Small intestine (tissue), 7 donors: ENCODE results near the gene PRRC2C. TPM values are rescaled to one million over a fixed set of nuclear protein-coding genes. Genes with fewer than 3 reads are reported as not detected.
"Not testable (repeated sequence)": the region's sequence is repeated elsewhere in the genome, so short reads cannot be mapped to it uniquely, and the experiment has no call there.

Experiments
- DNase-seq, 2 donors: peaks; one replicate each; pipeline versions ENCODE4 v3.0.0 to v3.0.0-alpha.2; 2013
- FAIRE-seq: peaks from 2 replicates; lab custom pipeline; 2012; peaks lifted over from hg19 to GRCh38; lab: Jason Lieb, UNC
- H3K27ac ChIP-seq, 3 donors: one replicate each; pipeline ENCODE4 v1.5.1; 2013; ENCODE audit warnings: low read length in 2 of 3, mild to moderate bottlenecking in 2 of 3, control low read depth in 1 of 3, inconsistent platforms in 1 of 3, low read depth in 1 of 3, moderate library complexity in 1 of 3
- H3K27me3 ChIP-seq, 3 donors: one replicate each; pipeline ENCODE4 v1.6.1; 2013; ENCODE audit warnings: low read length in 3 of 3, inconsistent platforms in 1 of 3; ENCODE audit not compliant: control insufficient read depth in 3 of 3, insufficient read depth in 3 of 3
- H3K36me3 ChIP-seq, 3 donors: one replicate each; pipeline ENCODE4 v1.6.1; 2013; ENCODE audit warnings: low read length in 3 of 3, inconsistent platforms in 1 of 3, low read depth in 1 of 3, mild to moderate bottlenecking in 1 of 3, moderate library complexity in 1 of 3; ENCODE audit not compliant: control insufficient read depth in 3 of 3, insufficient read depth in 2 of 3
- H3K4me1 ChIP-seq, 3 donors: one replicate each; pipeline ENCODE4 v1.6.1; 2013; ENCODE audit warnings: low read length in 2 of 3, inconsistent platforms in 1 of 3, low read depth in 1 of 3, mild to moderate bottlenecking in 1 of 3, moderate library complexity in 1 of 3; ENCODE audit not compliant: control insufficient read depth in 3 of 3, insufficient read depth in 2 of 3
- H3K4me3 ChIP-seq, 3 donors: one replicate each; pipeline ENCODE4 v1.5.1; 2013; ENCODE audit warnings: low read length in 3 of 3, control low read depth in 1 of 3, inconsistent platforms in 1 of 3, low read depth in 1 of 3, mild to moderate bottlenecking in 1 of 3, moderate library complexity in 1 of 3
- H3K9me3 ChIP-seq, 2 donors: one replicate each; pipeline ENCODE4 v1.6.1; 2013; ENCODE audit warnings: low read depth in 1 of 2, low read length in 1 of 2; ENCODE audit not compliant: control insufficient read depth in 2 of 2, insufficient read depth in 1 of 2
- WGBS, 3 donors: extraction: QIAGEN DNeasy Blood & Tissue Kit; methylation state at CpG; one replicate each; pipeline ENCODE4 v1.1.7; 2013; 5-methylcytosine and 5-hydroxymethylcytosine counted together
- polyA plus RNA-seq, 4 donors: library from polyadenylated mRNA; stranded (reverse) in 3 of 4; unstranded in 1 of 4; fragments of 200-250 nt in 3 of 4; fragments of 120-200 nt in 1 of 4; gene quantifications; one replicate each; pipeline versions ENCODE4 v1.2.1 to v1.2.3, GENCODE V29; 2013
- donor health status: healthy with polysubstance abuse.
- donor health status: control.
- donor health status: control.
- donor health status: Bipolar disorder and iron deficiency.
- donor health status: healthy.

Gene PRRC2C
- polyA plus RNA-seq, 4 donors: 37.4 to 221 (median 112) TPM

DNA sequence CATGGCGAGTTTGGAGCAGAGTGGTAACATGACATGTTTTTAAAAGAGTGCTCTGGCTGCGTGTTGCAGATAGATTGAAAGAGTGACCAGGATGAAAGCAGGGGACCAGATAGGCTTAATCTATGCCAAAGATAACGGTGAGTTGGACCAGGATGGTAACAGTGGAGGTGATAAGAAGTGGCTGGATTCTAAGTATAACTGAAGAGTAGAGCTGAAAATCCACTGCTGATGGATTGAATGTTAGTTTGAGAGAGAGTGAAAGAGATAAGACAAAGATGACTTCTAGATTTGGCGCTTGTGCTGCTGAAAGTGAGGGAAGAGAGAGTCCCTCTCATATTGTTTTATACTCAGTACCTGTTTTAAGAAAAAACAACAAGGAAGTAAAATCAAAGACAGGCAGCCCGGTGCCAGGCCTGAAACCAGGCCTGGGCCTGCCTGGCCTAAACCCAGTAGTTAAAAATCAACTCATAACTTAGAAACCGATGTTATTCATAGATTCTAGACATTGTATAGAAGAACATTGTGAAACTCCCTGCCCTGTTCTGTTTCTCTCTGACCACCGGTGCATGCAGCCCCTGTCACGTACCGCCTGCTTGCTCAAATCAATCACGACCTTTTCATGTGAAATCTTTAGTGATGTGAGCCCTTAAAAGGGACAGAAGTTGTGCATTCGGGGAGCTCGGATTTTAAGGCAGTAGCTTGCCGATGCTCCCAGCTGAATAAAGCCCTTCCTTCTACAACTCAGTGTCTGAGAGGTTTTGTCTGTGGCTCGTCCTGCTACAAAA is 130.0 kb downstream of the PRRC2C start:
- WGBS, 3 donors: 66 to 83% (median 73%) methylated on average over 14 of the region's 14 CpGs
- not testable (repeated sequence) for H3K4me3 ChIP-seq, H3K27me3 ChIP-seq, H3K4me1 ChIP-seq, DNase-seq, H3K36me3 ChIP-seq, H3K27ac ChIP-seq, H3K9me3 ChIP-seq, FAIRE-seq

- WGBS, 3 donors: 76 to 80% (median 78%) methylated on average over 2 of the region's 2 CpGs
Measured at GRCh38 chr1:171616586-171616985, 131.3 kb downstream of the PRRC2C start.

DNA sequence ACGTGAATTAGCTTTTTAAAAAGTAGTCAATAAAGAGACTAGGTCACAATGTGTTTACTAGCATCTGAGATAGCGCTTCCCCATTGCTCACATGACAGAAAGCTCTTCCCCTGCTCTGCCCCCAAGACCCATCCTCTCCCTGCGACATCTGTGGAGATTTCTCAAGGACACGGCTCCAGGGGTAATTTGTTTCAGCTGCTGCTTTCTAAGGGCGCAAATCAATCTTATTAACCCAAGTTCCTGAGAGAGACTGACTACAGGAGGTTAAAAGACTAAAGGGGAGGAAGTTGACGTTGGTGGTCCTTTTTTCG is 136.8 kb downstream of the PRRC2C start, which contains the start of gene MYOCOS:
TSS of gene MYOCOS (plus strand) at position 92 of the 311 bp plus-strand sequence. CDS start 1,641 bp downstream, outside the sequence.
- 40 to 70% (median 60%) methylated on average over 7 of the region's 7 CpGs for WGBS, 3 donors
- no peaks in the 10 kb centered on the region for H3K4me1 ChIP-seq
- no peak within 1 kb of the TSS for H3K27ac ChIP-seq
- H3K9me3 ChIP-seq: no peaks in the 10 kb centered on the region
- H3K27me3 ChIP-seq: peaks cover 0 to 2% (median 2%) of the 10 kb centered on the region in 3 donors
- H3K36me3 ChIP-seq: no peaks in the 10 kb centered on the region
- FAIRE-seq (no peak), DNase-seq (no peak)
- H3K4me3 ChIP-seq: no peak within 1 kb of the TSS

More at GRCh38 chr1:171616586-171616985, 131.3 kb downstream of the PRRC2C start:
- Histone ChIP-seq H3K27me3 (peaks cover 0 to 2% (median 0%) of the 10 kb centered on the region in 3 donors), H3K36me3 (no peaks in the 10 kb centered on the region), H3K9me3 (no peaks in the 10 kb centered on the region), H3K4me3 (no peak overlapping the region), H3K27ac (no peak overlapping the region), H3K4me1 (no peaks in the 10 kb centered on the region)
- DNase-seq (no peak), FAIRE-seq (no peak)

- WGBS, 3 donors: 70 to 88% (median 71%) methylated on average over 9 of the region's 9 CpGs
- DNase-seq: no peak
- Histone ChIP-seq H3K27me3 (peaks cover 0 to 2% (median 2%) of the 10 kb centered on the region in 3 donors), H3K36me3 (no peaks in the 10 kb centered on the region), H3K4me3 (no peak overlapping the region), H3K4me1 (no peaks in the 10 kb centered on the region), H3K27ac (no peak overlapping the region), H3K9me3 (no peaks in the 10 kb centered on the region)
- no peak for FAIRE-seq
Measured at GRCh38 chr1:171623651-171624331, 138.5 kb downstream of the PRRC2C start.

DNA sequence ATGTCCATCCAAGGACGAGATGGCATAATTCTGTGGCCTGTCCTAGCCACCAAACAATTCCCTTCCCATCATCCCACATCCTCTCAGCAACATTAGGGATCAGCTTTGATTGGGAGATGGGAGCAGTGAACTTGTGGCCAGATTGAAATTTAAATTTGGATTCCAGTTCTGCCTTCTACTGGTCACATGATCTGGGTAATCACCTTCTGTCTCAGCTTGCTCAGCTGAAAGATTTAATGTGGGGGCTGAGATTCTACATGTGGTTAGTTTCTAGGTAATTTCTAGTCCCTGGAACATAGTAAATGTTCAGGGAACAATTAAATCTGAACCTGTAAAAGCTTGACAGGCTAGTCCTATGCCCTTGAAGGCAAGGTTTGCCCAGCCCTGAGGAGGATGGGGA is 139.9 kb downstream of the PRRC2C start:
- 61 to 78% (median 69%) methylated on average over 1 of the region's 1 CpG for WGBS, 3 donors
- H3K4me3 ChIP-seq: no peak overlapping the region
- peaks cover 0 to 2% (median 0%) of the 10 kb centered on the region in 3 donors for H3K27me3 ChIP-seq
- H3K9me3 ChIP-seq: no peaks in the 10 kb centered on the region
- H3K36me3 ChIP-seq: no peaks in the 10 kb centered on the region
- H3K4me1 ChIP-seq: no peaks in the 10 kb centered on the region
- DNase-seq: no peak
- no peak overlapping the region for H3K27ac ChIP-seq
- FAIRE-seq: no peak

DNA sequence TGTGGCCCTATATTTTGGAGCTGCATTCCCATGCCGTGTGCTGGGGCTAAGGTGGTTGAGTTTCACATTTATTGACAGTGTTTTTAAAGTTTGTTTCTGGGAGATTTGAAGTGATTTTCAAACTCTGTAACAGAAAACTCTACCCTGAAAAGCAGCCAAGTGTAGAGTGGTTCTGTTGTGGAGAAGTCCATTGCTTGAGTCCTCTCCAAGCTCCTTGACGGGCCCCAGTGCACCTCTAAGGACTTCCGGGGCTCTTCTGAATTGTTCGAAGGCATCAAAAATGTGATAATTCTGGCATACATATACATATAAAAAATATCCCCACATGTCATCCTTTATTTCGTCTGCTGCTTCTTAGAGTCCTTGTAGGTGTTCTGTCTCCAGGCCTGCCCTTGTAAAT is 141.7 kb downstream of the PRRC2C start:
- DNase-seq: no peak
- Histone ChIP-seq H3K27ac (no peak overlapping the region), H3K4me3 (no peak overlapping the region), H3K27me3 (peaks cover 0 to 2% (median 0%) of the 10 kb centered on the region in 3 donors), H3K9me3 (no peaks in the 10 kb centered on the region), H3K36me3 (no peaks in the 10 kb centered on the region), H3K4me1 (no peaks in the 10 kb centered on the region)
- FAIRE-seq: no peak
- 81 to 87% (median 84%) methylated on average over 5 of the region's 5 CpGs for WGBS, 3 donors

- H3K27me3 ChIP-seq: peaks cover 0 to under 1% (median 0%) of the 10 kb centered on the region in 3 donors
- H3K4me3 ChIP-seq: no peak overlapping the region
- no peaks in the 10 kb centered on the region for H3K4me1 ChIP-seq
- H3K36me3 ChIP-seq: no peaks in the 10 kb centered on the region
- WGBS, 3 donors: 88 to 92% (median 89%) methylated on average over 2 of the region's 2 CpGs
- no peaks in the 10 kb centered on the region for H3K9me3 ChIP-seq
- DNase-seq (no peak), FAIRE-seq (no peak)
- no peak overlapping the region for H3K27ac ChIP-seq
Measured at GRCh38 chr1:171628225-171628624, 142.9 kb downstream of the PRRC2C start.

GRCh38 chr1:171635661-171636060 is 150.3 kb downstream of the PRRC2C start:
- Histone ChIP-seq H3K36me3 (no peaks in the 10 kb centered on the region), H3K9me3 (no peaks in the 10 kb centered on the region), H3K4me1 (no peaks in the 10 kb centered on the region), H3K27me3 (no peaks in the 10 kb centered on the region), H3K27ac (no peak overlapping the region), H3K4me3 (no peak overlapping the region)
- FAIRE-seq (no peak), DNase-seq (no peak)
- 73 to 88% (median 85%) methylated on average over 2 of the region's 2 CpGs for WGBS, 3 donors
